Germinal center (tissue), 1 donor: Measurements from ENCODE around the gene TTC9.

Experiments used
- DNase-seq: peaks from one replicate; pipeline ENCODE4 v3.0.0; 2012; ENCODE audit warnings: mixed read lengths, low spot score

TTC9 gene

GRCh38 chr14:70716483-70716882 lies 74.8 kb downstream of the TTC9 start:
- DNase-seq = no peak

GRCh38 chr14:70716958-70717357 lies 75.2 kb downstream of the TTC9 start:
- DNase-seq = no peak

- no peak for DNase-seq
Measured at GRCh38 chr14:70718383-70719118, 76.8 kb downstream of the TTC9 start.

- no peak for DNase-seq
Measured at GRCh38 chr14:70721542-70721941, 79.8 kb downstream of the TTC9 start.

- DNase-seq = no peak
Measured at GRCh38 chr14:70722418-70722817, 80.7 kb downstream of the TTC9 start.

- DNase-seq = no peak
Measured at GRCh38 chr14:70723276-70723675, 81.6 kb downstream of the TTC9 start.

GRCh38 chr14:70724110-70724509 lies 82.4 kb downstream of the TTC9 start:
- DNase-seq = no peak

GRCh38 chr14:70724944-70725343 lies 83.2 kb downstream of the TTC9 start:
- DNase-seq = no peak
